KMS-11 (cell line): ENCODE data around the gene ACTN4.

Experiments used
- H2AFZ ChIP-seq: fragments of 200-600 bp; sonication (generic); 2 replicates; pipeline ENCODE4 v1.6.1; 2016; ENCODE audit warnings: antibody characterized with exemption, mixed run types, low read depth
- H3K27ac ChIP-seq: fragments of 200-600 bp; sonication (generic); 2 replicates; pipeline ENCODE4 v1.6.1; 2016; ENCODE audit warnings: mild to moderate bottlenecking, mixed run types
- H3K27me3 ChIP-seq: fragments of 200-600 bp; sonication (generic); 2 replicates; pipeline ENCODE4 v1.6.1; 2017; ENCODE audit warnings: mild to moderate bottlenecking, low read depth, mixed run types, moderate library complexity; ENCODE audit not compliant: insufficient read depth
- H3K36me3 ChIP-seq: fragments of 200-600 bp; sonication (generic); 2 replicates; pipeline ENCODE4 v1.6.1; 2017; ENCODE audit warnings: mild to moderate bottlenecking, mixed run types; ENCODE audit not compliant: insufficient read depth
- H3K4me1 ChIP-seq: fragments of 200-600 bp; sonication (generic); 2 replicates; pipeline ENCODE4 v1.6.1; 2016; ENCODE audit warnings: mild to moderate bottlenecking, low read depth, mixed run types; ENCODE audit not compliant: poor library complexity, severe bottlenecking
- H3K4me2 ChIP-seq: fragments of 200-600 bp; sonication (generic); 2 replicates; pipeline ENCODE4 v1.7.0; 2016; ENCODE audit warnings: mild to moderate bottlenecking, mixed run types
- H3K4me3 ChIP-seq: fragments of 200-600 bp; sonication (generic); IDR thresholded peaks from 2 replicates; pipeline ENCODE4 v1.6.1; 2017; ENCODE audit warnings: low read depth, low read length, mixed read lengths; ENCODE audit not compliant: insufficient read depth
- H3K79me2 ChIP-seq: fragments of 200-600 bp; sonication (generic); 2 replicates; pipeline ENCODE4 v1.6.1; 2016; ENCODE audit warnings: low read depth, mixed run types; ENCODE audit not compliant: insufficient read depth
- H3K9ac ChIP-seq: fragments of 200-600 bp; sonication (generic); 2 replicates; pipeline ENCODE4 v1.6.1; 2016; ENCODE audit warnings: mild to moderate bottlenecking, mixed run types
- H4K20me1 ChIP-seq: fragments of 200-600 bp; sonication (generic); 2 replicates; pipeline ENCODE4 v1.6.1; 2016; ENCODE audit warnings: mild to moderate bottlenecking, mixed run types; ENCODE audit not compliant: insufficient read depth
- TF ChIP-seq, protein P1 (sequence below): fragments of 200-600 bp; sonication (generic); conservative IDR thresholded peaks from 2 replicates; pipeline ENCODE4 v1.6.1; 2017; ENCODE audit warnings: low read depth, mild to moderate bottlenecking, antibody characterized with exemption, low read length, moderate library complexity, mixed read lengths

Gene ACTN4

DNA sequence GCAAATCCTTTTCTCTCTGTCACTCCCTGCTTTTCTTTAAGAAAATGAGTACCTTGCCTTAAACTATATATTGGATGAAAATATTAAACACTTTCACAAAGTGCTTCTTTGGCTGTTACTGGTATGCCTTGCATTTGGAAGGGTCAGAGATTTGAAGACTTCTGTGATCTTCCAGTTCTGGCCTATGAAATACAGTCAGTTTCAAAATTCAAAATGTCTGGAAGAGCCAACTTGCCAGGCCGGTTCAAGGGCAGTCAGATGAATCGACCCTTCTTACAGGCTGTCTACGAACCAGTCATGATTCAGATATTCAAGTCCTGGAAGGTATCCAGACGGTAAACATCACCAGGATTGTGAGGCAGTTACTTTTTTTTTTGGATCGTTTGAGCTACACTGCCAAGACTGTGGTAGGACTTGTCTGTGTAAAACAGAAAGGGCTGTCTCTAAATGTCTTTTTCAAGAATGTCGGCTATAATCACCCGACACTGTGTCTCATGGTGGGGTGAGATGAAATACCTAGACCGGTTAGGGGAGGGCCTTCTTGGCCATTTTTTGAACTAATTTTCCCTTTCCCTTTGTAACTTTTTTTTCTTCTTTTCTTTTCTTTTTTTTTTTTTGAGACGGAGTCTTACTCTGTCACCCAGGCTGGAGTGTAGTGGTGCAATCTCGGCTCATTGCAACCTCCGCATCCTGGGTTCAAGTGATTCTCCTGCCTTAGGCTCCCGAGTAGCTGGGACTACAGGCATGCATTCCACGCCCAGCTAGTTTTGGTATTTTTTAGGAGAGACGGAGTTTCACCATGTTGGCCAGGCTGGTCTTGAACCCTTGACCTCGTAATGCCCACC is 11.2 kb downstream of the ACTN4 start:
- Histone ChIP-seq H3K79me2 (peaks cover 95% of the 10 kb centered on the region), H3K27me3 (no peaks in the 10 kb centered on the region), H3K36me3 (no peaks in the 10 kb centered on the region; the same call in 1 of the 2 replicates), H3K4me3 (no peak overlapping the region), H4K20me1 (0 out of 2 replicates have a peak, but pooled peaks cover 10% of the 10 kb centered on the region), H2AFZ (no peak overlapping the region), H3K27ac (no peak overlapping the region), H3K4me1 (peaks cover 34% of the 10 kb centered on the region), H3K9ac (no peak overlapping the region), H3K4me2 (no peak overlapping the region)
- TF ChIP-seq, protein P1, sequence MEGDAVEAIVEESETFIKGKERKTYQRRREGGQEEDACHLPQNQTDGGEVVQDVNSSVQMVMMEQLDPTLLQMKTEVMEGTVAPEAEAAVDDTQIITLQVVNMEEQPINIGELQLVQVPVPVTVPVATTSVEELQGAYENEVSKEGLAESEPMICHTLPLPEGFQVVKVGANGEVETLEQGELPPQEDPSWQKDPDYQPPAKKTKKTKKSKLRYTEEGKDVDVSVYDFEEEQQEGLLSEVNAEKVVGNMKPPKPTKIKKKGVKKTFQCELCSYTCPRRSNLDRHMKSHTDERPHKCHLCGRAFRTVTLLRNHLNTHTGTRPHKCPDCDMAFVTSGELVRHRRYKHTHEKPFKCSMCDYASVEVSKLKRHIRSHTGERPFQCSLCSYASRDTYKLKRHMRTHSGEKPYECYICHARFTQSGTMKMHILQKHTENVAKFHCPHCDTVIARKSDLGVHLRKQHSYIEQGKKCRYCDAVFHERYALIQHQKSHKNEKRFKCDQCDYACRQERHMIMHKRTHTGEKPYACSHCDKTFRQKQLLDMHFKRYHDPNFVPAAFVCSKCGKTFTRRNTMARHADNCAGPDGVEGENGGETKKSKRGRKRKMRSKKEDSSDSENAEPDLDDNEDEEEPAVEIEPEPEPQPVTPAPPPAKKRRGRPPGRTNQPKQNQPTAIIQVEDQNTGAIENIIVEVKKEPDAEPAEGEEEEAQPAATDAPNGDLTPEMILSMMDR, result no peak

DNA sequence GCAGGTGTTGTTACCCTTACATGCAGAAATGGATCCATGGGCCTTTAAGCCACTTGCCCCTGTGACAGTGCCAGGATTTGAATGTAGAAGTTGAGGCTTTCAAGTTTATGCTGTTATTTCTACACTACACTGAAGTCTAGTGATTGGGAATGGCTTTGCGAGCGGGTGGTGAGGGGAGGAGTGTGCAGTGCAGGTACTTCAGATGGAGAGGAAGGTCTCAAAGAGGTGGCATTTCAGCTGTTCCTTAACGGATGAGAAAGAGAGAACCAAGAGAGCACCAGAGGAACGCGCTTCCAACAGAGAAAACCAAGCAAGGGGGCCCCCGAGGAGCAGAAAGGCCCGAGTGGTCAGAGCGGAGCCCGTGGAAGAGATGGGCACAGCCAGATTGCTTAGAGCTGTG is 13.3 kb downstream of the ACTN4 start:
- H3K4me3 ChIP-seq, result no peak overlapping the region
- no peak overlapping the region for H2AFZ ChIP-seq
- peaks cover 95% of the 10 kb centered on the region for H3K79me2 ChIP-seq
- H3K4me2 ChIP-seq, result no peak overlapping the region
- TF ChIP-seq, protein P1, result no peak
- H3K27me3 ChIP-seq, result no peaks in the 10 kb centered on the region
- 0 out of 2 replicates have a peak, but pooled peaks cover 2% of the 10 kb centered on the region for H4K20me1 ChIP-seq
- peaks cover 13% of the 10 kb centered on the region for H3K4me1 ChIP-seq
- no peak overlapping the region for H3K9ac ChIP-seq
- H3K27ac ChIP-seq, result no peak overlapping the region
- no peaks in the 10 kb centered on the region; the same call in 1 of the 2 replicates for H3K36me3 ChIP-seq

DNA sequence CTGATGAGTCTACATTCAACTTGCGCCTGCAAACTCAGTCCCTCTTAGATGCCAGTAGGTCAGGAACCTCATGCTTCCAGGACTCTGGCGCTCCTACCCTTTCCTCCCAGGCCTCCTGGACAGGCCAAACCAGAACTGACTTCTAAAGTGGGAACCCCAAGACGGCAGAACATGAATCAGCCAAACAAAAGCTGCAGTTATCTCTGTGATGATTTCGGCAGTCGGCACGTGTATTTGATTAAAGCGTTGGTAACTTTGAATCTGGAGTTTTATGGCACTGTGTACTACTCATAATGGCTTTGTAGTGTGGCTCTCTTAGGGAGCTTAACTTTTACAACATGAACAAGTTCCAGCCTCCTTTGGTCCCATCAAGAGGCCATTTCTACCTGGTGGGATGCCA is 13.7 kb downstream of the ACTN4 start:
- H3K4me1 ChIP-seq, result peaks cover 9% of the 10 kb centered on the region
- TF ChIP-seq, protein P1, result no peak
- H4K20me1 ChIP-seq, result no peaks in the 10 kb centered on the region

DNA sequence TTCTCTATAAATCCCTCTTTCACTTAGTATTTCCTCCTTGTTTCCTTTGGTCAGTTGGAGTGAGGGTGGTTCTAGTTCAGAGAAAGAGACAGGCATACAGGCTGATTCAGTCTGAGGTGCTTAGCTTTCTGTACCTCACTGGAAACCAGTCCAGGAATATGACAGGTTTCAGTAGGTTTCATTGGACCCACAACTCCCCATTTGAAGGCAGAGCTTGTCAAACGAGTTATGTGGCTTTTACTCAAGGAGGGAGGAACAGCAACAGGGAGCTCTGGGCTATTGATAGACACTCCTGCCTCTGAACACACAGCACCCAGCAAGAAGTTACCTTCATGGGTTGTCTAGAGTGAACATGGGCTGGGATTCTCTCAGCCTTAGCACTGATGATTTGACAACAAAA is 14.5 kb downstream of the ACTN4 start:
- H3K27ac ChIP-seq, result no peak overlapping the region
- H3K36me3 ChIP-seq, result no peaks in the 10 kb centered on the region
- H3K4me3 ChIP-seq, result no peak overlapping the region
- H3K4me1 ChIP-seq, result peaks cover under 1% of the 10 kb centered on the region
- no peak overlapping the region for H2AFZ ChIP-seq
- no peak overlapping the region for H3K4me2 ChIP-seq
- no peaks in the 10 kb centered on the region for H4K20me1 ChIP-seq
- TF ChIP-seq, protein P1, result no peak
- H3K27me3 ChIP-seq, result no peaks in the 10 kb centered on the region
- H3K79me2 ChIP-seq, result peaks cover 94% of the 10 kb centered on the region
- H3K9ac ChIP-seq, result no peak overlapping the region

More for the DNA sequence above, 13.7 kb downstream of the ACTN4 start:
- H3K79me2 ChIP-seq, result peaks cover 95% of the 10 kb centered on the region
- H3K4me2 ChIP-seq, result no peak overlapping the region
- H3K9ac ChIP-seq, result no peak overlapping the region
- H3K4me3 ChIP-seq, result no peak overlapping the region
- no peaks in the 10 kb centered on the region for H3K27me3 ChIP-seq
- H3K36me3 ChIP-seq, result no peaks in the 10 kb centered on the region; the same call in 1 of the 2 replicates
- no peak overlapping the region for H2AFZ ChIP-seq
- no peak overlapping the region for H3K27ac ChIP-seq
